ENCODE data around the gene KRT2.

Gene KRT2

DNA sequence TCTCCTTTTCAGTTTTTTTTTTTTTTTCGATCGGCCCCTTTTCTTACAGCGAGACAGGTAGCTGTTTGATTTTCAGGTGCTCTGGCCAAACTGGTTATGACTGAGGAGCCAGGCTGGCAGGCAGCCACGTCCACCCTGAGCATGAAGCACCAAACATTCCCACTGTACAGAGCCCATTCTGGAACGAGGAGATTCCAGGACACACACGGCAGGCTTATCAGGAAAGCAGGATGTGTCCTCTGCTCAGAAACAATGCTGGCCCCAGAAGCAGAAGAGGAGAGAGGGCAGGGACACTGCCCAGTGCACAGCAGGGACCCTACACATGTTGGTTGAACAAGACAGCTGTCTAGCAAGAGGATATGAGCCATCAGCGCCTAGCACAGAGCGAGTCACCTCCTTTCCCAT lies 3.7 kb upstream of the KRT2 start:
- H3K4me3 ChIP-seq (ENCODE audit: low read length): no peak overlapping the region
- DNase-seq (ENCODE audit: low read depth): peak; percentile 72
- TF ChIP-seq, protein P1, sequence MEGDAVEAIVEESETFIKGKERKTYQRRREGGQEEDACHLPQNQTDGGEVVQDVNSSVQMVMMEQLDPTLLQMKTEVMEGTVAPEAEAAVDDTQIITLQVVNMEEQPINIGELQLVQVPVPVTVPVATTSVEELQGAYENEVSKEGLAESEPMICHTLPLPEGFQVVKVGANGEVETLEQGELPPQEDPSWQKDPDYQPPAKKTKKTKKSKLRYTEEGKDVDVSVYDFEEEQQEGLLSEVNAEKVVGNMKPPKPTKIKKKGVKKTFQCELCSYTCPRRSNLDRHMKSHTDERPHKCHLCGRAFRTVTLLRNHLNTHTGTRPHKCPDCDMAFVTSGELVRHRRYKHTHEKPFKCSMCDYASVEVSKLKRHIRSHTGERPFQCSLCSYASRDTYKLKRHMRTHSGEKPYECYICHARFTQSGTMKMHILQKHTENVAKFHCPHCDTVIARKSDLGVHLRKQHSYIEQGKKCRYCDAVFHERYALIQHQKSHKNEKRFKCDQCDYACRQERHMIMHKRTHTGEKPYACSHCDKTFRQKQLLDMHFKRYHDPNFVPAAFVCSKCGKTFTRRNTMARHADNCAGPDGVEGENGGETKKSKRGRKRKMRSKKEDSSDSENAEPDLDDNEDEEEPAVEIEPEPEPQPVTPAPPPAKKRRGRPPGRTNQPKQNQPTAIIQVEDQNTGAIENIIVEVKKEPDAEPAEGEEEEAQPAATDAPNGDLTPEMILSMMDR (IDR thresholded peaks at IDR 0.05; ENCODE audit: insufficient read depth, low read depth, low read length, missing control alignments): no peak

- peak; percentile 4 for DNase-seq (ENCODE audit: low read depth)
- no peak overlapping the region for H3K4me3 ChIP-seq (ENCODE audit: low read length)
- TF ChIP-seq, protein P1 (IDR thresholded peaks at IDR 0.05; ENCODE audit: insufficient read depth, low read depth, low read length, missing control alignments): no peak
Measured at GRCh38 chr12:52655251-52655650, 3.2 kb upstream of the KRT2 start.

- DNase-seq (ENCODE audit: low read depth): no peak
- no peak overlapping the region for H3K4me3 ChIP-seq (ENCODE audit: low read length)
- TF ChIP-seq, protein P1 (IDR thresholded peaks at IDR 0.05; ENCODE audit: insufficient read depth, low read depth, low read length, missing control alignments): no peak
Measured at GRCh38 chr12:52650520-52651081, 1.4 kb downstream of the KRT2 start.

- DNase-seq (ENCODE audit: low read depth): no peak
- TF ChIP-seq, protein P1 (IDR thresholded peaks at IDR 0.05; ENCODE audit: insufficient read depth, low read depth, low read length, missing control alignments): no peak
- H3K4me3 ChIP-seq (ENCODE audit: low read length): no peak overlapping the region
Measured at GRCh38 chr12:52649066-52649465, 2.9 kb downstream of the KRT2 start.

DNA sequence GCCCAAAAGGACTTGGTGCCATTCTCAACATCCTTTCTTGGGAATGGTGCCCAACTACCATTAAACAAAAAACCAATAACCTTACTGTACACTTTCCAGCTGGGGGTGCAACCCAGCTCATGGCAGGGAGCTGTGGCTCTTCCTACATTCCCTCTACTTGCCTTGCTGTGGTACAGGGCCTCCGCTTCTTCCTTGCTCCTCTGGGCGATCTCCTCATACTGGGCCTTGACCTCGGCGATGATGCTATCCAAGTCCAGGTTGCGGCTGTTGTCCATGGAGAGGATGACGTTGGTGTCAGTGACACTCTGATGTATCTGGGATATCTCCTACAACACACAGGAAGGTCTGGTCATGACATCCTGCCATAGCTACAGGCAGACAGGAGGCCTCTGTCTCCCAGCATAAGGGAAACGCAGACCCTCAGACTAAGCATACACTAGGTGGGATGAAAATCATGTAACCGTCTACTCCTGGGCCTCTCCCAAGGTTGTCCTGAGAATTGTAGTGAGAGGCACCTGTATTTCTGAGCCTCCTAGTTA lies 3.9 kb downstream of the KRT2 start:
- TF ChIP-seq, protein P1 (IDR thresholded peaks at IDR 0.05; ENCODE audit: insufficient read depth, low read depth, low read length, missing control alignments): no peak
- DNase-seq (ENCODE audit: low read depth): no peak

DNA sequence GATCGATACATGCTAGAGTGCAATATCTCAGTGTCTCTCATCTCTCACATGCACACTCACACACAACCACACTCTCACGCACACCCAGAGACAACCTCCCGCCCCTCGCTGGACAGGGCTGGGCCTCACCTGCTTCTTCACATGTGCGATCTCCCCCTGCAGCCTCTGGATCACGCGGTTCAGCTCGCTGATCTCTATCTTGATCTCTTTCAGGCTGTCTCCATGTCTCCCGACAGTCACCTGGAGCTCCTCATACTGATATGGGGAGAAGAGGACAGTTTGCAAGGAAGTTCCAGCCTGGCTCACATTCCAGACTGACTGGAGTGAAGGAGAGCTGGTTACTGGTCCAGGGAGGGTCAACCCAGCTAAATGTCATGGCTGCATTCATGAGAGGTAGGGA lies 4.4 kb downstream of the KRT2 start:
- H3K4me3 ChIP-seq (ENCODE audit: low read length): no peak overlapping the region
- DNase-seq (ENCODE audit: low read depth): no peak
- TF ChIP-seq, protein P1 (IDR thresholded peaks at IDR 0.05; ENCODE audit: insufficient read depth, low read depth, low read length, missing control alignments): no peak

More for the DNA sequence above, 3.9 kb downstream of the KRT2 start:
- H3K4me3 ChIP-seq (ENCODE audit: low read length): no peak overlapping the region

DNA sequence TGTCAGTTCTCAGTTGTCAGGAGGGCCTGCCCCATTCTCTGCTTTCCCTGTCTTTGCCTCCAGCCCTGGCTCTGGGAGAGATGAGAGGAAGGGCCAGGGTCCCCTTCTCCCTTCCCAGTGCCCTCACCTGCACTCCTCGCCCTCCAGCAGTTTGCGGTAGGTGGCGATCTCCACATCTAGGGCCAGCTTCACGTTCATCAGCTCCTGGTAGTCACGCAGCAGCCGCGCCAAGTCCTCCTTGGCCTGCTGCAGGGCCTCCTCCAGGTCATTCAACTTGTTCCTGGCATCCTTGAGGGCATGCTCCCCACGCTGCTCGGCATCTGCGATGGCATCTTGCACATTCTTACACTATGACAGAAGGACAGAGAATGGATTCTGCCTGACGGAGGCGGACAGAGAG lies 5.4 kb downstream of the KRT2 start:
- TF ChIP-seq, protein P1 (IDR thresholded peaks at IDR 0.05; ENCODE audit: insufficient read depth, low read depth, low read length, missing control alignments): no peak
- DNase-seq (ENCODE audit: low read depth): no peak
- no peak overlapping the region for H3K4me3 ChIP-seq (ENCODE audit: low read length)

Measured in epithelial cell of esophagus (primary cell).